ENCODE measurements around the gene DUSP9. TPM values are rescaled to one million over a fixed set of nuclear protein-coding genes. Genes with fewer than 3 reads are reported as not detected.
"Not testable (repeated sequence)": the region's sequence is repeated elsewhere in the genome, so short reads cannot be mapped to it uniquely, and the experiment has no call there.

Gene DUSP9
- total and polyA plus RNA-seq, 12 donors, result 0.03 to 0.09 TPM; not detected in 10

DNA sequence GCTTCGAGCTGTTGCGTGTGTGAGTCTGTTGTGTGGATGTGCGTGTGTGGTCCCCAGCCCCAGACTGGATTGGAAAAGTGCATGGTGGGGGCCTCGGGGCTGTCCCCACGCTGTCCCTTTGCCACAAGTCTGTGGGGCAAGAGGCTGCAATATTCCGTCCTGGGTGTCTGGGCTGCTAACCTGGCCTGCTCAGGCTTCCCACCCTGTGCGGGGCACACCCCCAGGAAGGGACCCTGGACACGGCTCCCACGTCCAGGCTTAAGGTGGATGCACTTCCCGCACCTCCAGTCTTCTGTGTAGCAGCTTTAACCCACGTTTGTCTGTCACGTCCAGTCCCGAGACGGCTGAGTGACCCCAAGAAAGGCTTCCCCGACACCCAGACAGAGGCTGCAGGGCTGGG is 49.1 kb downstream of the DUSP9 start:
- Histone ChIP-seq H3K27ac (no peak overlapping the region), H3K4me3 (no peak overlapping the region), H3K9me3 (no peaks in the 10 kb centered on the region), H3K4me1 (peaks cover 0 to 24% (median 0%) of the 10 kb centered on the region in 9 donors), H3K27me3 (no peaks in the 10 kb centered on the region), H3K36me3 (peaks cover 0 to 19% (median 0%) of the 10 kb centered on the region in 9 donors)
- intact Hi-C loops (cut with DNase I), result no loop called here
- 84 to 85% methylated on average over 15 of the region's 15 CpGs for WGBS, 2 donors
- no peak for ATAC-seq
- DNase-seq, result no peak
- TF ChIP-seq CTCF (IDR thresholded peaks at IDR 0.05), result no peak

- Histone ChIP-seq H3K36me3 (peaks cover 0 to 24% (median 0%) of the 10 kb centered on the region in 9 donors), H3K4me1 (peaks cover 0 to 24% (median 0%) of the 10 kb centered on the region in 9 donors), H3K27ac (peak overlapping the region in 1 of 10 donors; percentile 33)
- H3K4me3 ChIP-seq; DNase-seq; H3K27me3 ChIP-seq; H3K9me3 ChIP-seq; intact Hi-C loops (cut with DNase I); ATAC-seq: not testable (repeated sequence)
- 78 to 83% methylated on average over 10 of the region's 10 CpGs for WGBS, 2 donors
These were observed 49.5 kb downstream of the DUSP9 start for GRCh38 chrX:153696538-153696937.

DNA sequence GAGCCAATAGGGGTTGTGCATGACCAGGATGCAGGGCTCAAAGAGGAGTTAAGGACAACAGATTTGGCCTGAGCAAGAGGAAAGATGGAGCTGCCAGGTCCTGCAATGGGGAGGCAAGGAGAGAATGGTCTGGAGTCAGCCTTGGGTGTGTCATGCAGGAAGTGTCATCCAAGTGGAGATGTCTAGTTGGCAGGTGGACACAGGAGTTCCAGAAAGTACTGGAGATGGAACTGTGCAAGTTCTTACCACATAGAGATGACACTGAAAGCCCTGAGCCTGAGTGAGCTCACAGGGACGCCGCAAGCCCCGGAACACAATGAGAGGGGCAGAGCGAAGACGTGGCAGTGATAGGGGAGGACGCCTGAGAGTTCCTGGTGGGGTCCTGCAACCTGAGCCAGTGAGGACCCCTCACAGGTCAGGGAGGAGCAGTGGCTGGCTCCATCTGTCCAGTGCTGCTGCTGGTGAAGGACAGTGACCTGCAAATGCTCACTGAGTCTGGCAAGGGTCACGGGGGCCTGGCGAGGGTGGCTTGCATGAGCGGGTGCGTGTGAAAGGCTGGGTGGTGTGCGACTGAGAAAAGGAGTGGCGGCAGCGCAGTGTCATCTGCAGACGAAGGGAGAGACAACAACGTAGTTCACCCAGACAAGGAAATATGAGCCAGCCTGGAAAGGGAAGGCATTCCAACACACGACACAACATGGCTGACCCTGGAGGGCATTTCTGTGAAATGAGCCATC is 50.2 kb downstream of the DUSP9 start:
- peaks cover 0 to 24% (median 0%) of the 10 kb centered on the region in 9 donors for H3K4me1 ChIP-seq
- intact Hi-C loops (cut with DNase I); H3K9me3 ChIP-seq; ATAC-seq; H3K27me3 ChIP-seq; H3K4me3 ChIP-seq; DNase-seq: not testable (repeated sequence)
- H3K27ac ChIP-seq, result peak overlapping the region in 3 of 10 donors; percentile 7 to 78 (median 13)
- peaks cover 0 to 30% (median 0%) of the 10 kb centered on the region in 9 donors for H3K36me3 ChIP-seq
- 73 to 80% methylated on average over 16 of the region's 16 CpGs for WGBS, 2 donors

GRCh38 chrX:153697924-153698865 is 51.2 kb downstream of the DUSP9 start:
- no peak for DNase-seq
- intact Hi-C loops (cut with DNase I), result no loop called here
- WGBS, 2 donors, result 73 to 76% methylated on average over 12 to 14 of the region's 16 CpGs
- H3K9me3 ChIP-seq, result no peaks in the 10 kb centered on the region
- no peak overlapping the region for H3K4me3 ChIP-seq
- H3K36me3 ChIP-seq, result peaks cover 0 to 38% (median 0%) of the 10 kb centered on the region in 9 donors
- TF ChIP-seq CTCF (IDR thresholded peaks at IDR 0.05), result no peak
- H3K27ac ChIP-seq, result peak overlapping the region in 7 of 10 donors; percentile 3 to 87 (median 78)
- H3K4me1 ChIP-seq, result peaks cover 0 to 24% (median 0%) of the 10 kb centered on the region in 9 donors
- ATAC-seq, result peak in 3 of 8 donors; percentile 5 to 31 (median 12)
- peaks cover 0 to 4% (median 0%) of the 10 kb centered on the region in 7 donors for H3K27me3 ChIP-seq

GRCh38 chrX:153699210-153699783 is 52.3 kb downstream of the DUSP9 start:
- H3K9me3 ChIP-seq; intact Hi-C loops (cut with DNase I); H3K27me3 ChIP-seq; DNase-seq; H3K4me3 ChIP-seq: not testable (repeated sequence)
- WGBS, 2 donors, result 68 to 70% methylated on average over 11 to 15 of the region's 16 CpGs
- peak in 5 of 8 donors; percentile 2 to 11 (median 8) for ATAC-seq
- Histone ChIP-seq H3K36me3 (peaks cover 0 to 49% (median 0%) of the 10 kb centered on the region in 9 donors), H3K4me1 (peaks cover 0 to 29% (median 0%) of the 10 kb centered on the region in 9 donors), H3K27ac (peak overlapping the region in 9 of 10 donors; percentile 10 to 87 (median 78))

DNA sequence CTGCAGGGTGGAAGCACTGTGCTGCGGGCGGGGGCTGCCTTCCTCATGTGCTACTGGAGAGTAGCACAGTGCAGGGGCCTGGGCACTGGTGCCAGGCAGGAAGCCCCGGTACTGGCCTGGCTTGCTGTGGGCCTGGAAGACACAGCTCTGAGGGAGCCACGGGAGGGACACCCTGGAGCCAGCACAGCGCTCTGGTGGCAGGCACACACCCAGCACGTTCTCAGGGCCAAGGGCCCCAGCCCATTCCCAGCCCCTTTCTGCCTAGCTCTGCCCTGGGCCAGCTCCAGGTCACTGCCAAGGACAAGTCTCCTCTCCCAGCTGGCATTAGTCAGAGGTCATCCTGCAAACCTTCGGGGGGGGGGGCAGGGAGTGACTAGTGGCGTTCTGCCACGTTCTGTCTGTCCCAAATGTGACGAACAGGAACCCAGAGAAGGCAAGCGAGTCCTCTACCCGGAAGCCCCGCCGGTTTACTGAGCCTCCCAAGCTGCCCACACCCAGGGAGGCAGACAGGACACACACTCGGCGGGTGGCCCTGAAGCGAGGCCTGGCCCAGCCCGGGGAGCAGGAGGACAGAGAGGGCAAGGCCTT is 52.9 kb downstream of the DUSP9 start:
- DNase-seq, result peak in 1 of 2 donors; percentile 50
- H3K27me3 ChIP-seq; H3K4me3 ChIP-seq; H3K9me3 ChIP-seq; intact Hi-C loops (cut with DNase I): not testable (repeated sequence)
- H3K27ac ChIP-seq, result peak overlapping the region; percentile 36 to 87 (median 76)
- peak; percentile 57 to 85 (median 74) for ATAC-seq
- whole genome bisulfite sequencing, 2 donors, result 51 to 57% methylated on average over 14 to 16 of the region's 18 CpGs
- H3K36me3 ChIP-seq, result peaks cover 0 to 50% (median 0%) of the 10 kb centered on the region in 9 donors
- H3K4me1 ChIP-seq, result peaks cover 0 to 35% (median 0%) of the 10 kb centered on the region in 9 donors

Data from heart right ventricle (tissue), 16 donors.